HTR-8/SVneo (cell line): Measurements from ENCODE around the gene SLC39A2.
"Not testable (repeated sequence)": the region's sequence is repeated elsewhere in the genome, so short reads cannot be mapped to it uniquely, and the experiment has no call there.

Experiments used
- DNase-seq: peaks from one replicate; pipeline ENCODE4 v3.0.0; 2011; ENCODE audit warnings: low spot score, mixed read lengths; ENCODE audit not compliant: insufficient read length
- FAIRE-seq: peaks from 2 replicates; lab custom pipeline; 2011; peaks lifted over from hg19 to GRCh38; lab: Jason Lieb, UNC

Gene SLC39A2

GRCh38 chr14:20989787-20990600, 9.1 kb upstream of the SLC39A2 start, which contains the start of gene METTL17:
TSS of gene METTL17 (plus strand) at chr14:20989980. CDS start at chr14:20990003, 23 bp downstream.
- peak; percentile 91 for DNase-seq
- no peak for FAIRE-seq

- DNase-seq (no peak), FAIRE-seq (no peak)
Observed at GRCh38 chr14:20996521-20996920, 2.6 kb upstream of the SLC39A2 start.

DNA sequence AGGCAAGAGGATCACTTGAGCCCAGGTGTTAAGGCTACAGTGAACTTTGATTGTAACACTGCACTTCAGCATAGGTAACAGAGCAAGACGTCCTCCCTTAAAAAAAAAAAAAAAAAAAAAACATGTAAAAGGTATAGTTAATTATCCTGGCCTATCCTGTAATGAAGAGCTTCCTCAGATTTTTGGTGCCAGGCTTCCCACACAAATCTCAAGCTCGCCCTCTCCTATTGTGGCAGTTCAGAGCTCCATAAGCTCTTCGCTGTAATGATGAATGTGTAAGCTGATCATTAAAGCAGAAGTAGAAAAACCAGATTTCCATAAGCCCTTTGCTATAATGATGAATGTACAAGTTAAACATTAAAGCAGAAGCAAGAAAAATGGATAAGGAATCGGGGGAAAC, 2.0 kb upstream of the SLC39A2 start:
- FAIRE-seq, result no peak
- DNase-seq, result no peak

DNA sequence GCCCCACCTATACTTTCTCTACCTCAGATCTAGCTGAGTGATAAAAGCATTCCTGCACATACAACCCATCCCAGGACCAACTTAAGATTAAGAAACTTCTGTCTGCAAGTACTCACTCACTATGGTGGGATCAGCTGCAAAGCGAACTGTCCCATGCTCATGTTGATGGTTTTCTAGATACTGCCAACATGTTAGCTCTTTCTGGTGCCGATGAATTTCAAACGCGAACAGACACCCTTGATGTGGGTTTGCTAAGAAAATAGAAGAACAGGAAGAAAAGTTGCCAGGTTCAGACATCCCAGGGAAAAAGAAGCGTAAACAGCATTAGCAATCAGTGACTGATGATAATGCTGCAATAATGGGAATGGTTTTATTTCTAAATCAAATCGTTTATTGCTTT, 1.5 kb upstream of the SLC39A2 start:
- DNase-seq, result no peak
- no peak for FAIRE-seq

DNA sequence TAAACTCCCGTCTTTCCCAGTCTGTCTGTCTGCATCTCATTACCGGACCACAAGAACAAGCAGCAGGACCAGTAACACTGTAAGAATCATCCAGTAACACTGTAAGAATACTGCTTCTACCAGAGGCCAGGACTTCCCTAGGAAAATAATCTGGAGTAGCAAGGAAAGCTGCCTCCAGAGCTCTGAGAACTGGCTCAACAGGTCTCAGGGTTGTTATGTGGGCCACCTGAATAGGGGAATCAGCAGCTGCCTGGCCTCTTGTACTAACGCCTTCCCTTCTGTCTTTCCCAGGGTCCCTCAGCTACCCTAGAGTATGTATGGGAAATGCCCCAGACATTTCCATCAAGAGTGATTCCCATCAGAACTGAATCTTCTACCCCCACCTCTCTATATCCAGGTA, 954 bp upstream of the SLC39A2 start:
- FAIRE-seq (no peak), DNase-seq (no peak)

GRCh38 chr14:20999591-20999990, 498 bp downstream of the SLC39A2 start:
- DNase-seq (no peak), FAIRE-seq (no peak)

- no peak for FAIRE-seq
Observed at GRCh38 chr14:21001218-21001617, 2.1 kb downstream of the SLC39A2 start.

GRCh38 chr14:21003788-21004346, 4.8 kb downstream of the SLC39A2 start:
- FAIRE-seq, result no peak
- DNase-seq, result no peak

More at GRCh38 chr14:21001218-21001617, 2.1 kb downstream of the SLC39A2 start:
- DNase-seq, result no peak

DNA sequence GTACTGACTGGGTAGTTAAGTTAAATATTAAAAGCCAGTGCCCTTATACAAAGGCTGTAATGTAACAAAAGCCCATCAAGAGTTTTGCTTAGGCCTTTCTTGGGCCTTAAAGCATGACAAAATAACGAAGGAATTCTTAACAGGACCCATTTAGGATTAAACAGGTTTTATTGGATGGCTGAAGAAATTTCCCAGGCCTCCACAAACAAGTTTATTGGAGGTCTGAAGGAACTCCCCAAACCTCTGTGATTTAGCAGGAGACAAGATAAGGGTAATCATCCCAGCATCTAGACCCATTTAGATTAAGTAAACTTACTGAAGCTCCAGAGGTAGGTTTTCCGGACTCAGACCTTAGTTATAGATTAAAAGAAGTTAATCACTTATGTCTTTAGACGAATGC, 10.6 kb downstream of the SLC39A2 start:
- not testable (repeated sequence) for DNase-seq, FAIRE-seq

- no peak for DNase-seq
- no peak for FAIRE-seq
Observed at GRCh38 chr14:21011136-21011535, 12.0 kb downstream of the SLC39A2 start.

DNA sequence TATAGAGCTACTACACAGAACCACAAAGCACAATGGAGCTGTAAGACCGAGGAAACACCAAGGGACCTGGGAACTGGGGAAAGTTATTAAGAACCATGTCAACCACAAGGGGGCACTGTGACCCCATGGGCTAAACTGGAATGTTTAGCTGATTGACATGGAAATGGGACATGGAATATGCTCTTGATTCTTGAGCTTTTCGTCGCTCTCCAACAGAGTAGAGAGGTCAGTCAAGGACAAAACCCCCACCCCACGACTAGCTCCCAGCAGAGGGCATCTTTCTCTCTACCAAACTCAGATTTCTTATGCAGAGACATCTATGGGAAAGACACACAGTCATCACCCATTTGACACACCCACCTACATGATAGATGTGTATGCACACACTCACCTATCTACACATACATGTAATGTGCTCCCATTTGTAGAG, 15.7 kb downstream of the SLC39A2 start:
- FAIRE-seq, result no peak
- DNase-seq, result peak; percentile 67

DNA sequence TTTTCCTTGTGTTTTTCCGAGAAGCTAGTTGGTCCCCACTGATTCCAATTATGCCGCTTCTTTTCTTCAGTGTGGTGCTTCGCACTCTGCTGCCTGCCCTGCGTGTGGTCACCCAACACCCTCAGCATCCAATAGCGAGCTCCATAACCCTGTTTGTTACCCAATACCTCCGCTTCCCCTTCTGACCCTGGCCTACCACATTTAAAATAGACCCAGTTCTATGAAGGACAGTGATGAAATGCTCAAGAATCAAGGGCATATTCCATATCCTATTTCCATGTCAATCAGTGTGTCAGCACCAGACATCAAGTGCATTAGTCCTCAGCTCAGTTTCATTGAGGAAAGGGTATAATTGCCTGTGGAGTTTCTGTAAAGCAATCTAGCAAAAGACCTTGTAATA, 16.2 kb downstream of the SLC39A2 start:
- FAIRE-seq (no peak), DNase-seq (no peak)

- no peak for DNase-seq
- FAIRE-seq, result no peak
Observed at GRCh38 chr14:21016413-21017190, 17.5 kb downstream of the SLC39A2 start.

GRCh38 chr14:21017528-21018245, 18.6 kb downstream of the SLC39A2 start:
- DNase-seq (no peak), FAIRE-seq (no peak)

DNA sequence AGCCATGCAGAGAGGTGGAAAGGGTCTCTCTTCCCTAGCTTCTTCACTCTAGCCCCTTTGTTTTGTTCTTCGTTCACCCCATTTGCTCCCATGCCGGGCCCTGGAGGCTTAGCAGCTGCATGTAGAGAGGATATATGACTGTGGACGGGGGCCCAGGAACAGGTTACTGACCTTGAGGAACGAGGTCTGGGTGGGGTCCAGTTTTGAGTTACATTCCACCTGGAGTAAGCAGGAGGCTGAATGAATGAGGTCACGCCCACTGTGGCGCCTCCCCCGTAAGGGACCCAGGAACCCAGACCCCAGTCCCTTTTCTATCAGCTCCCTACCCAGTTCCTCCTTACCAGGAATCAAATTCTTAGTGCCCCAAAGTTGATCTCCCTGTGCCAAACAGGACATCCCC, 19.2 kb downstream of the SLC39A2 start:
- FAIRE-seq, result no peak
- DNase-seq, result no peak

- FAIRE-seq (no peak), DNase-seq (no peak)
Observed at GRCh38 chr14:21018781-21019180, 19.7 kb downstream of the SLC39A2 start.

- FAIRE-seq (no peak), DNase-seq (no peak)
Observed at GRCh38 chr14:21019366-21019765, 20.3 kb downstream of the SLC39A2 start.

GRCh38 chr14:21020977-21021545, 22.0 kb downstream of the SLC39A2 start:
- no peak for DNase-seq
- no peak for FAIRE-seq

- FAIRE-seq (no peak), DNase-seq (no peak)
Observed at GRCh38 chr14:21022686-21023085, 23.6 kb downstream of the SLC39A2 start.

DNA sequence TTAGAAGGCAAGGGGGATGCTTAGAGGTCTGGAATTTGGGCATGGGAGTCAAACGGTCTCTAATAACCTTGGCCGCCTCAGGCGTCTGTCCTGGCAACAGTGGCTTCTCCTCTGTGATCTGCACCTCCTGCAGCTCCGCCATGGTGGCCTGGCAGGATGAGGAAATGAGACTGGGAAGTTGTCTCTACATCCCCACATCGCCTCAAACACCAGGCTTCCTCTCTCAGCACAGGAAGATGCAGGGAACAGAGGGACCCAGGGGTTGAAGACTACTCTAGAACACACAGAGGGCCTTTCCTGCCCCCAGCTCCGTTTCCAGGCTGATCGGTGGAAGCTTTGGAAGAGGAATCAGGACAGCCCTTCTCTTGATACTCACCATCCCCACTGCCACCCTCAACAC, 24.1 kb downstream of the SLC39A2 start:
- no peak for FAIRE-seq
- no peak for DNase-seq
